ENCODE measurements around the gene MYO3B.

GRCh38 chr2:170577356-170577755 lies 399.4 kb downstream of the MYO3B start:
- TF ChIP-seq POLR2A (IDR thresholded peaks at IDR 0.05; ENCODE audit: low read length) (no peak), GATA1 (IDR thresholded peaks at IDR 0.05; ENCODE audit: low read depth, low read length) (no peak)
